ENCODE results near the gene GASK1A.

The GASK1A gene

GRCh38 chr3:43019826-43020225, 40.7 kb downstream of the GASK1A start:
- no peak for TF ChIP-seq CTCF (IDR thresholded peaks at IDR 0.05)

GRCh38 chr3:43021186-43021585, 42.1 kb downstream of the GASK1A start:
- TF ChIP-seq CTCF (IDR thresholded peaks at IDR 0.05) = no peak

- no peak for TF ChIP-seq CTCF (IDR thresholded peaks at IDR 0.05)
These were observed 43.0 kb downstream of the GASK1A start for GRCh38 chr3:43022121-43022520.

GRCh38 chr3:43023066-43023465, 44.0 kb downstream of the GASK1A start:
- no peak for TF ChIP-seq CTCF (IDR thresholded peaks at IDR 0.05)

GRCh38 chr3:43023746-43024145, 44.6 kb downstream of the GASK1A start:
- no peak for TF ChIP-seq CTCF (IDR thresholded peaks at IDR 0.05)

GRCh38 chr3:43024181-43024885, 45.2 kb downstream of the GASK1A start:
- no peak for TF ChIP-seq CTCF (IDR thresholded peaks at IDR 0.05)

GRCh38 chr3:43025423-43025822, 46.3 kb downstream of the GASK1A start:
- TF ChIP-seq CTCF (IDR thresholded peaks at IDR 0.05) = no peak

- TF ChIP-seq CTCF (IDR thresholded peaks at IDR 0.05) = no peak
These were observed 48.9 kb downstream of the GASK1A start for GRCh38 chr3:43028001-43028400.
